Activated T-helper 9 cell treated with anti-CD3 and anti-CD28 coated beads, Interleukin-2, amount 50 U/mL, for 16 hours (primary cell): ENCODE measurements around the gene CDH3.

Experiments used
- DNase-seq: peaks from one replicate; pipeline ENCODE4 v3.0.0-alpha.2; 2020; ENCODE audit warnings: low read depth

CDH3 gene

GRCh38 chr16:68651136-68651535, 6.0 kb downstream of the CDH3 start:
- no peak for DNase-seq

GRCh38 chr16:68652659-68653058, 7.5 kb downstream of the CDH3 start:
- DNase-seq = no peak

- DNase-seq = no peak
Observed at GRCh38 chr16:68655806-68656205, 10.7 kb downstream of the CDH3 start.

GRCh38 chr16:68656751-68657150, 11.6 kb downstream of the CDH3 start:
- DNase-seq = no peak

GRCh38 chr16:68658341-68658973, 13.3 kb downstream of the CDH3 start:
- no peak for DNase-seq

GRCh38 chr16:68658974-68659360, 13.9 kb downstream of the CDH3 start:
- no peak for DNase-seq

GRCh38 chr16:68659412-68660358, 14.6 kb downstream of the CDH3 start:
- DNase-seq = no peak

GRCh38 chr16:68660359-68660795, 15.3 kb downstream of the CDH3 start:
- DNase-seq = no peak

- DNase-seq = no peak
Observed at GRCh38 chr16:68662035-68662434, 16.9 kb downstream of the CDH3 start.

- no peak for DNase-seq
Observed at GRCh38 chr16:68664297-68664696, 19.2 kb downstream of the CDH3 start.

- DNase-seq = no peak
Observed at GRCh38 chr16:68665501-68665900, 20.4 kb downstream of the CDH3 start.

- no peak for DNase-seq
Observed at GRCh38 chr16:68668266-68668665, 23.2 kb downstream of the CDH3 start.

- no peak for DNase-seq
Observed at GRCh38 chr16:68676113-68676860, 31.2 kb downstream of the CDH3 start.

GRCh38 chr16:68681038-68681437, 35.9 kb downstream of the CDH3 start:
- DNase-seq = no peak

- no peak for DNase-seq
Observed at GRCh38 chr16:68685685-68686478, 40.8 kb downstream of the CDH3 start.

GRCh38 chr16:68686905-68687304, 41.8 kb downstream of the CDH3 start:
- DNase-seq = no peak

- DNase-seq = no peak
Observed at GRCh38 chr16:68689921-68690320, 44.8 kb downstream of the CDH3 start.

GRCh38 chr16:68695575-68695974, 50.5 kb downstream of the CDH3 start:
- DNase-seq = no peak

GRCh38 chr16:68696514-68696913, 51.4 kb downstream of the CDH3 start:
- no peak for DNase-seq

- no peak for DNase-seq
Observed at GRCh38 chr16:68698091-68698490, 53.0 kb downstream of the CDH3 start.

GRCh38 chr16:68700120-68700519, 55.0 kb downstream of the CDH3 start:
- DNase-seq = no peak

- no peak for DNase-seq
Observed at GRCh38 chr16:68700831-68701230, 55.7 kb downstream of the CDH3 start.
